ENCODE measurements around the gene HDAC1.

HDAC1 gene

GRCh38 chr1:32377541-32378220, 85.8 kb downstream of the HDAC1 start:
- no peak for FAIRE-seq

GRCh38 chr1:32380057-32380456, 88.2 kb downstream of the HDAC1 start:
- no peak for FAIRE-seq
